ENCODE results near the gene PDE4D. TPM values are rescaled to one million over a fixed set of nuclear protein-coding genes. Genes with fewer than 3 reads are reported as not detected.

PDE4D gene
- total RNA-seq, 1 donor from 2014 or later, result 14.2 TPM

- H3K9me3 ChIP-seq (ENCODE audit: insufficient read depth, low read depth, low read length), result no peaks in the 10 kb centered on the region
- H3K27ac ChIP-seq (ENCODE audit: low read depth, low read length), result no peak overlapping the region
- peak overlapping the region; percentile 90 for H3K9ac ChIP-seq (ENCODE audit: low read length)
- H3K4me1 ChIP-seq (ENCODE audit: insufficient read depth, low read length), result peaks cover 14% of the 10 kb centered on the region
- no peak for FAIRE-seq
- H3K36me3 ChIP-seq (ENCODE audit: insufficient read depth, low read length), result no peaks in the 10 kb centered on the region
- no peak overlapping the region for H3K27ac Mint-ChIP-seq (ENCODE audit: unreplicated experiment)
- H3K79me2 ChIP-seq (ENCODE audit: insufficient read depth, low read length), result peaks cover 7% of the 10 kb centered on the region
- no peaks in the 10 kb centered on the region for H3K27me3 Mint-ChIP-seq (ENCODE audit: low read depth, unreplicated experiment)
- peaks cover 25% of the 10 kb centered on the region for H3K4me1 Mint-ChIP-seq (ENCODE audit: low read depth, unreplicated experiment)
- H3K4me3 Mint-ChIP-seq (ENCODE audit: unreplicated experiment), result peak overlapping the region; percentile 90
- no peak for DNase-seq (ENCODE audit: low read depth)
- no peaks in the 10 kb centered on the region for H3K9me3 Mint-ChIP-seq (ENCODE audit: unreplicated experiment)
- H3K27me3 ChIP-seq (ENCODE audit: insufficient read depth, low read length), result no peaks in the 10 kb centered on the region
- no peak overlapping the region for H2AFZ ChIP-seq (ENCODE audit: low read depth, low read length)
- no peaks in the 10 kb centered on the region for H4K20me1 ChIP-seq (ENCODE audit: insufficient read depth, low read length)
- H3K4me2 ChIP-seq (ENCODE audit: low read length), result peak overlapping the region; percentile 98
- peak overlapping the region; percentile 91 for H3K4me3 ChIP-seq (ENCODE audit: insufficient read depth, low read depth, low read length)
- H3K36me3 Mint-ChIP-seq (ENCODE audit: low read depth, unreplicated experiment), result no peaks in the 10 kb centered on the region
- no peak for TF ChIP-seq EZH2 (IDR thresholded peaks at IDR 0.05; ENCODE audit: insufficient read depth, low read length)
- TF ChIP-seq, protein P1, sequence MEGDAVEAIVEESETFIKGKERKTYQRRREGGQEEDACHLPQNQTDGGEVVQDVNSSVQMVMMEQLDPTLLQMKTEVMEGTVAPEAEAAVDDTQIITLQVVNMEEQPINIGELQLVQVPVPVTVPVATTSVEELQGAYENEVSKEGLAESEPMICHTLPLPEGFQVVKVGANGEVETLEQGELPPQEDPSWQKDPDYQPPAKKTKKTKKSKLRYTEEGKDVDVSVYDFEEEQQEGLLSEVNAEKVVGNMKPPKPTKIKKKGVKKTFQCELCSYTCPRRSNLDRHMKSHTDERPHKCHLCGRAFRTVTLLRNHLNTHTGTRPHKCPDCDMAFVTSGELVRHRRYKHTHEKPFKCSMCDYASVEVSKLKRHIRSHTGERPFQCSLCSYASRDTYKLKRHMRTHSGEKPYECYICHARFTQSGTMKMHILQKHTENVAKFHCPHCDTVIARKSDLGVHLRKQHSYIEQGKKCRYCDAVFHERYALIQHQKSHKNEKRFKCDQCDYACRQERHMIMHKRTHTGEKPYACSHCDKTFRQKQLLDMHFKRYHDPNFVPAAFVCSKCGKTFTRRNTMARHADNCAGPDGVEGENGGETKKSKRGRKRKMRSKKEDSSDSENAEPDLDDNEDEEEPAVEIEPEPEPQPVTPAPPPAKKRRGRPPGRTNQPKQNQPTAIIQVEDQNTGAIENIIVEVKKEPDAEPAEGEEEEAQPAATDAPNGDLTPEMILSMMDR (IDR thresholded peaks at IDR 0.05; ENCODE audit: insufficient read depth, low read depth, low read length), result no peak
These were observed 126.3 kb downstream of the PDE4D start for GRCh38 chr5:59767211-59767605.

DNA sequence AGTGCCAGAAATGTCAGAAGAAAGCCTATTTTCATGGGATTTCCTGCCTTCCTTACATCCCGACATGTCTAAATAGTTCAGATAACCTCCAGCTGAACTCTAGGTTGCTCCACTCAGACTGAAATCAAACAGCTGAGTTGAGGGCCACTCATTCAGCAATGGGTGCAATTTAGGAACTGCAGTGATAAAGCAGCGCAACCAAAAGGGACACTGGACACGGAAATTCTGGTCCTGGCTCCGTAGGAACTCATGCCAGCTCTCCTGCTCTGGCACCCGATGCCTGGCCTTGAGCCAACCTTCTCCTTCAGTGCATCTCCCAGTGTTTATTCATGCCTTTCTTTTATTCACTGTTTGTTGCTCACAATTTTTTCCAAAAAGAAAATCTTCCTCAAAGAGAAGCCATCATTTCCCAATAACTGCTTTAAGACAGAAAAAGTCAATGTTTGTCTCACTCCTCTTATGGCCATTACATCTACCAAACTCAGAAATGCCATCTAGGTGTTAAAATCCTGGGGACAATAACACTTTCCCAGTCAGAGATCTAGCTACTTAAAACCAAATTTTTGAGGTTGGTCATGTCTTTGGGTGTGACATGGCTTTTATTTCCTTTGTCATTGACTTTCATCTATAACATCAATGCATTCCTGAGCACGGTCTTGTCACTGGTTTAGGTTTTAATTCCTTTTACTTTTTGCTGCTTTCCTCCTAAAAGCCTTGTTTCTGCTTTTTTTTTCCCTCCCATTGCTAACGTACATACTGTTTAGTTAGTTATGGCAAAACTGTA, 126.9 kb downstream of the PDE4D start:
- H2AFZ ChIP-seq (ENCODE audit: low read depth, low read length), result peak overlapping the region; percentile 57
- Mint-ChIP-seq H3K27ac (ENCODE audit: unreplicated experiment) (no peak overlapping the region), H3K4me3 (ENCODE audit: unreplicated experiment) (peak overlapping the region; percentile 90), H3K9me3 (ENCODE audit: unreplicated experiment) (no peaks in the 10 kb centered on the region), H3K36me3 (ENCODE audit: low read depth, unreplicated experiment) (no peaks in the 10 kb centered on the region), H3K4me1 (ENCODE audit: low read depth, unreplicated experiment) (peaks cover 25% of the 10 kb centered on the region), H3K27me3 (ENCODE audit: low read depth, unreplicated experiment) (no peaks in the 10 kb centered on the region)
- peak overlapping the region; percentile 98 for H3K4me2 ChIP-seq (ENCODE audit: low read length)
- no peaks in the 10 kb centered on the region for H3K9me3 ChIP-seq (ENCODE audit: insufficient read depth, low read depth, low read length)
- FAIRE-seq, result peak; percentile 17
- no peaks in the 10 kb centered on the region for H3K27me3 ChIP-seq (ENCODE audit: insufficient read depth, low read length)
- H3K79me2 ChIP-seq (ENCODE audit: insufficient read depth, low read length), result peaks cover 7% of the 10 kb centered on the region
- H3K9ac ChIP-seq (ENCODE audit: low read length), result peak overlapping the region; percentile 8
- H3K4me3 ChIP-seq (ENCODE audit: insufficient read depth, low read depth, low read length), result peak overlapping the region; percentile 91
- H3K36me3 ChIP-seq (ENCODE audit: insufficient read depth, low read length), result no peaks in the 10 kb centered on the region
- no peak for DNase-seq (ENCODE audit: low read depth)
- no peak overlapping the region for H3K27ac ChIP-seq (ENCODE audit: low read depth, low read length)
- no peaks in the 10 kb centered on the region for H4K20me1 ChIP-seq (ENCODE audit: insufficient read depth, low read length)
- no peak for TF ChIP-seq EZH2 (IDR thresholded peaks at IDR 0.05; ENCODE audit: insufficient read depth, low read length)
- TF ChIP-seq, protein P1 (IDR thresholded peaks at IDR 0.05; ENCODE audit: insufficient read depth, low read depth, low read length), result no peak
- H3K4me1 ChIP-seq (ENCODE audit: insufficient read depth, low read length), result peaks cover 14% of the 10 kb centered on the region

- Mint-ChIP-seq H3K27me3 (ENCODE audit: low read depth, unreplicated experiment) (no peaks in the 10 kb centered on the region), H3K36me3 (ENCODE audit: low read depth, unreplicated experiment) (no peaks in the 10 kb centered on the region), H3K4me3 (ENCODE audit: unreplicated experiment) (no peak overlapping the region), H3K4me1 (ENCODE audit: low read depth, unreplicated experiment) (peaks cover 27% of the 10 kb centered on the region), H3K9me3 (ENCODE audit: unreplicated experiment) (no peaks in the 10 kb centered on the region), H3K27ac (ENCODE audit: unreplicated experiment) (no peak overlapping the region)
- DNase-seq (ENCODE audit: low read depth), result no peak
- Histone ChIP-seq H3K27ac (ENCODE audit: low read depth, low read length) (no peak overlapping the region), H3K79me2 (ENCODE audit: insufficient read depth, low read length) (peaks cover 7% of the 10 kb centered on the region), H3K36me3 (ENCODE audit: insufficient read depth, low read length) (no peaks in the 10 kb centered on the region), H3K27me3 (ENCODE audit: insufficient read depth, low read length) (no peaks in the 10 kb centered on the region), H4K20me1 (ENCODE audit: insufficient read depth, low read length) (no peaks in the 10 kb centered on the region), H3K4me1 (ENCODE audit: insufficient read depth, low read length) (peaks cover 22% of the 10 kb centered on the region), H3K4me2 (ENCODE audit: low read length) (no peak overlapping the region), H3K9me3 (ENCODE audit: insufficient read depth, low read depth, low read length) (no peaks in the 10 kb centered on the region), H3K9ac (ENCODE audit: low read length) (no peak overlapping the region), H3K4me3 (ENCODE audit: insufficient read depth, low read depth, low read length) (no peak overlapping the region), H2AFZ (ENCODE audit: low read depth, low read length) (no peak overlapping the region)
- no peak for FAIRE-seq
- TF ChIP-seq EZH2 (IDR thresholded peaks at IDR 0.05; ENCODE audit: insufficient read depth, low read length), result no peak
- TF ChIP-seq, protein P1 (IDR thresholded peaks at IDR 0.05; ENCODE audit: insufficient read depth, low read depth, low read length), result no peak
These were observed 128.1 kb downstream of the PDE4D start for GRCh38 chr5:59765446-59765845.

All from astrocyte (in vitro differentiated cells and primary cell).